ENCODE data around the gene CD72.

DNA sequence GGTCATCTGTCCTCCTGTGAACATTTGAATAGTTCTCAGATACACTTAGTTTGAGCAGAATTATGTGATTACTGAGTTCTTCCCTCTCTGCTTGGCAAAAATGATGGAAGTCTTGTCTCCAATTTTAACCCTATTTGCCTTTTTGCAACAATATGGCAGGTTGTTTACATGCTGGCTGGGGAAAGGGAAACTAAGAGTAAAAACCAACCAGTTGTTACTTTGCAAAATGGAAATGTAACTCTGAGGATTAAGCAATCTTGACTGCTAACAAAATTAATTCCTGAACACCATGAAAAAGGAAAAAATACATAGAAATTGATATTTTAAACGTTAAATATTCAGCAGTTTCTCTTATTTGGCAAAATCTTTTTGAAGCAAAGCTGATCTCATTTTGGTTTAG is 21.4 kb upstream of the CD72 start:
- TF ChIP-seq EZH2 (IDR thresholded peaks at IDR 0.05; ENCODE audit: low read length, unreplicated experiment), result no peak
- TF ChIP-seq, protein P1, sequence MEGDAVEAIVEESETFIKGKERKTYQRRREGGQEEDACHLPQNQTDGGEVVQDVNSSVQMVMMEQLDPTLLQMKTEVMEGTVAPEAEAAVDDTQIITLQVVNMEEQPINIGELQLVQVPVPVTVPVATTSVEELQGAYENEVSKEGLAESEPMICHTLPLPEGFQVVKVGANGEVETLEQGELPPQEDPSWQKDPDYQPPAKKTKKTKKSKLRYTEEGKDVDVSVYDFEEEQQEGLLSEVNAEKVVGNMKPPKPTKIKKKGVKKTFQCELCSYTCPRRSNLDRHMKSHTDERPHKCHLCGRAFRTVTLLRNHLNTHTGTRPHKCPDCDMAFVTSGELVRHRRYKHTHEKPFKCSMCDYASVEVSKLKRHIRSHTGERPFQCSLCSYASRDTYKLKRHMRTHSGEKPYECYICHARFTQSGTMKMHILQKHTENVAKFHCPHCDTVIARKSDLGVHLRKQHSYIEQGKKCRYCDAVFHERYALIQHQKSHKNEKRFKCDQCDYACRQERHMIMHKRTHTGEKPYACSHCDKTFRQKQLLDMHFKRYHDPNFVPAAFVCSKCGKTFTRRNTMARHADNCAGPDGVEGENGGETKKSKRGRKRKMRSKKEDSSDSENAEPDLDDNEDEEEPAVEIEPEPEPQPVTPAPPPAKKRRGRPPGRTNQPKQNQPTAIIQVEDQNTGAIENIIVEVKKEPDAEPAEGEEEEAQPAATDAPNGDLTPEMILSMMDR (conservative IDR thresholded peaks at IDR 0.05; ENCODE audit: low read depth, low read length), result no peak
- no peak for TF ChIP-seq EZH2phosphoT487 (IDR thresholded peaks at IDR 0.05; ENCODE audit: borderline replicate concordance, low read length)

Data from PC-3 (cell line).